Gastroesophageal sphincter (tissue), 3 donors: ENCODE data around the gene TRMU.

ENCODE experiments used
- POLR2A ChIP-seq, 2 donors: fragments of 450-650 bp; IDR thresholded peaks; one replicate each; pipeline ENCODE4 v1.6.1; 2017; ENCODE audit warnings: antibody characterized with exemption in 2 of 2, mild to moderate bottlenecking in 2 of 2, moderate library complexity in 1 of 2
- POLR2AphosphoS5 ChIP-seq: sonication (generic); formaldehyde crosslinking; IDR thresholded peaks from one replicate; pipeline ENCODE4 v1.6.1; 2017; ENCODE audit warnings: antibody characterized with exemption
- TF ChIP-seq, protein P1 (sequence below), 4 experiments: fragments of 200-600 bp in 2 of 4; fragments of 450-650 bp in 2 of 4; sonication (generic) in 1 of 4; IDR thresholded peaks; one replicate each; pipeline ENCODE4 v1.5.1; 2017 to 2019; ENCODE audit warnings: antibody characterized with exemption in 4 of 4, mild to moderate bottlenecking in 2 of 4, moderate library complexity in 2 of 4

- no peak for TF ChIP-seq POLR2AphosphoS5
- TF ChIP-seq, protein P1, sequence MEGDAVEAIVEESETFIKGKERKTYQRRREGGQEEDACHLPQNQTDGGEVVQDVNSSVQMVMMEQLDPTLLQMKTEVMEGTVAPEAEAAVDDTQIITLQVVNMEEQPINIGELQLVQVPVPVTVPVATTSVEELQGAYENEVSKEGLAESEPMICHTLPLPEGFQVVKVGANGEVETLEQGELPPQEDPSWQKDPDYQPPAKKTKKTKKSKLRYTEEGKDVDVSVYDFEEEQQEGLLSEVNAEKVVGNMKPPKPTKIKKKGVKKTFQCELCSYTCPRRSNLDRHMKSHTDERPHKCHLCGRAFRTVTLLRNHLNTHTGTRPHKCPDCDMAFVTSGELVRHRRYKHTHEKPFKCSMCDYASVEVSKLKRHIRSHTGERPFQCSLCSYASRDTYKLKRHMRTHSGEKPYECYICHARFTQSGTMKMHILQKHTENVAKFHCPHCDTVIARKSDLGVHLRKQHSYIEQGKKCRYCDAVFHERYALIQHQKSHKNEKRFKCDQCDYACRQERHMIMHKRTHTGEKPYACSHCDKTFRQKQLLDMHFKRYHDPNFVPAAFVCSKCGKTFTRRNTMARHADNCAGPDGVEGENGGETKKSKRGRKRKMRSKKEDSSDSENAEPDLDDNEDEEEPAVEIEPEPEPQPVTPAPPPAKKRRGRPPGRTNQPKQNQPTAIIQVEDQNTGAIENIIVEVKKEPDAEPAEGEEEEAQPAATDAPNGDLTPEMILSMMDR (IDR thresholded peaks at IDR 0.05) = peak in 3 of 4 experiments; percentile 29 to 52 (median 51)
- TF ChIP-seq POLR2A (IDR thresholded peaks at IDR 0.05) = no peak
These were observed 55.3 kb downstream of the TRMU start for GRCh38 chr22:46390652-46391301.
